Fibroblast of lung (primary cell): ENCODE data around the gene TPRX1.

Experiments
- CTCF ChIP-seq, 2 donors: IDR thresholded peaks in 1 of 2; conservative IDR thresholded peaks in 1 of 2; 1 replicate in 1 of 2; 2 replicates in 1 of 2; pipeline ENCODE4 v1.5.1; 2011 to 2012; ENCODE audit warnings: low read length in 2 of 2, control low read depth in 1 of 2, inconsistent platforms in 1 of 2, low read depth in 1 of 2, mild to moderate bottlenecking in 1 of 2
- EZH2 ChIP-seq: IDR thresholded peaks from 2 replicates; pipeline ENCODE4 v1.5.1; 2012; ENCODE audit warnings: low read length, control low read depth, mild to moderate bottlenecking; ENCODE audit errors: missing control alignments

- TF ChIP-seq CTCF (conservative IDR thresholded peaks at IDR 0.05 in 1 of 2, IDR thresholded peaks at IDR 0.05 in 1 of 2; ENCODE audit: low read depth in 1 of 2, low read length in 2 of 2) (no peak), EZH2 (no peak)
Measured at GRCh38 chr19:47756953-47757608, 47.3 kb downstream of the TPRX1 start.
